NK-92 (cell line): Measurements from ENCODE around the gene FGD5.

Source experiments
- DNase-seq: peaks from one replicate; lab custom pipeline; 2025; ENCODE audit not compliant: unreplicated experiment; lab: John Stamatoyannopoulos, UW

FGD5 gene

GRCh38 chr3:14789221-14789620 is 29.5 kb upstream of the FGD5 start:
- DNase-seq, result no peak

GRCh38 chr3:14789640-14790285 is 29.0 kb upstream of the FGD5 start:
- no peak for DNase-seq

- no peak for DNase-seq
These were observed 27.3 kb upstream of the FGD5 start for GRCh38 chr3:14791343-14791945.

- no peak for DNase-seq
These were observed 26.1 kb upstream of the FGD5 start for GRCh38 chr3:14792691-14793121.

GRCh38 chr3:14793126-14793857 is 25.5 kb upstream of the FGD5 start:
- no peak for DNase-seq

GRCh38 chr3:14793858-14794234 is 24.9 kb upstream of the FGD5 start:
- no peak for DNase-seq

- DNase-seq, result no peak
These were observed 24.3 kb upstream of the FGD5 start for GRCh38 chr3:14794435-14794834.

GRCh38 chr3:14795996-14796395 is 22.8 kb upstream of the FGD5 start:
- no peak for DNase-seq

- no peak for DNase-seq
These were observed 22.2 kb upstream of the FGD5 start for GRCh38 chr3:14796403-14797077.

GRCh38 chr3:14797731-14798130 is 21.0 kb upstream of the FGD5 start:
- DNase-seq, result no peak

GRCh38 chr3:14798231-14798630 is 20.5 kb upstream of the FGD5 start:
- no peak for DNase-seq

GRCh38 chr3:14799146-14799545 is 19.6 kb upstream of the FGD5 start:
- no peak for DNase-seq

- DNase-seq, result no peak
These were observed 17.7 kb upstream of the FGD5 start for GRCh38 chr3:14801031-14801430.

- no peak for DNase-seq
These were observed 16.9 kb upstream of the FGD5 start for GRCh38 chr3:14801668-14802380.

GRCh38 chr3:14802381-14802731 is 16.4 kb upstream of the FGD5 start:
- no peak for DNase-seq

GRCh38 chr3:14803101-14803980 is 15.4 kb upstream of the FGD5 start:
- DNase-seq, result no peak

- no peak for DNase-seq
These were observed 14.6 kb upstream of the FGD5 start for GRCh38 chr3:14803981-14804834.

- DNase-seq, result no peak
These were observed 13.7 kb upstream of the FGD5 start for GRCh38 chr3:14804835-14805780.
